GM19463 (cell line): Measurements from ENCODE around the gene PWWP2B.
"Not testable (repeated sequence)": the region's sequence is repeated elsewhere in the genome, so short reads cannot be mapped to it uniquely, and the experiment has no call there.

Experiments used
- ATAC-seq: cut with Tn5 transposase; IDR thresholded peaks from one replicate; pipeline ENCODE4 v1.9.1; 2021; ENCODE audit warnings: mild to moderate bottlenecking, moderate library complexity; ENCODE audit not compliant: unreplicated experiment

The PWWP2B gene

DNA sequence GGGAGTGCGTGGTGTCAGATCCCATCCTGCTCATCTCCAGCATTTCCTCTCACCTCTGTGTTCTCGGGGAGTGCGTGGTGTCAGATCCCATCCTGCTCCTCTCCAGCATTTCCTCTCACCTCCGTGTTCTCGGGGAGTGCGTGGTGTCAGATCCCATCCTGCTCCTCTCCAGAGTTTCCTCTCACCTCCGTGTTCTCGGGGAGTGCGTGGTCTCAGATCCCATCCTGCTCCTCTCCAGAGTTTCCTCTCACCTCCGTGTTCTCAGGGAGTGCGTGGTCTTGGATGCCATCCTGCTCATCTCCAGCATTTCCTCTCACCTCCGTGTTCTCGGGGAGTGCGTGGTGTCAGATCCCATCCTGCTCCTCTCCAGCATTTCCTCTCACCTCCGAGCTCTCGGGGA, 18.0 kb upstream of the PWWP2B start:
- ATAC-seq: not testable (repeated sequence)

DNA sequence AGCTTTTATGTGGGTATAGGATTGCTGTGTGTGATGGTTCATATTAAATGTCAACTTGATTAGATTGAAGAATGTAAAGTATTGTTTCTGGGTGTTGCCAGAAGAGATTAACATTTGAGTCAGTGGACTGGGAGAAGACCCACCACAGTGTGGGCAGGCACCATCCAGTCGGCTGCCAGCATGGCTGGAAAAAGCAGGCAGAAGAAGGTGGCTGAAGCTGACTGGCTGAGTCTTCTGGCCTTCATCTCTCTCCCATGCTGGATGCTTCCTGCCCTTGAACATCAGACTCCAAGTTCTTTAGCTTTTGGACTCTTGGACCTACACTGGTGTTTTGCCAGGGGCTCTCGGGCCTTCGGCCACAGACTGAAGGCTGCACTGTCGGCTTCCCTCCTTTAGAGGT, 16.0 kb upstream of the PWWP2B start:
- ATAC-seq: not testable (repeated sequence)

- no peak for ATAC-seq
Observed at GRCh38 chr10:132381741-132382140, 15.3 kb upstream of the PWWP2B start.

- no peak for ATAC-seq
Observed at GRCh38 chr10:132382231-132382922, 14.6 kb upstream of the PWWP2B start.

- no peak for ATAC-seq
Observed at GRCh38 chr10:132383101-132383500, 13.9 kb upstream of the PWWP2B start.

- no peak for ATAC-seq
Observed at GRCh38 chr10:132383751-132384196, 13.2 kb upstream of the PWWP2B start.

GRCh38 chr10:132384618-132385388, 12.2 kb upstream of the PWWP2B start:
- ATAC-seq: no peak

GRCh38 chr10:132385389-132385667, 11.7 kb upstream of the PWWP2B start:
- no peak for ATAC-seq

DNA sequence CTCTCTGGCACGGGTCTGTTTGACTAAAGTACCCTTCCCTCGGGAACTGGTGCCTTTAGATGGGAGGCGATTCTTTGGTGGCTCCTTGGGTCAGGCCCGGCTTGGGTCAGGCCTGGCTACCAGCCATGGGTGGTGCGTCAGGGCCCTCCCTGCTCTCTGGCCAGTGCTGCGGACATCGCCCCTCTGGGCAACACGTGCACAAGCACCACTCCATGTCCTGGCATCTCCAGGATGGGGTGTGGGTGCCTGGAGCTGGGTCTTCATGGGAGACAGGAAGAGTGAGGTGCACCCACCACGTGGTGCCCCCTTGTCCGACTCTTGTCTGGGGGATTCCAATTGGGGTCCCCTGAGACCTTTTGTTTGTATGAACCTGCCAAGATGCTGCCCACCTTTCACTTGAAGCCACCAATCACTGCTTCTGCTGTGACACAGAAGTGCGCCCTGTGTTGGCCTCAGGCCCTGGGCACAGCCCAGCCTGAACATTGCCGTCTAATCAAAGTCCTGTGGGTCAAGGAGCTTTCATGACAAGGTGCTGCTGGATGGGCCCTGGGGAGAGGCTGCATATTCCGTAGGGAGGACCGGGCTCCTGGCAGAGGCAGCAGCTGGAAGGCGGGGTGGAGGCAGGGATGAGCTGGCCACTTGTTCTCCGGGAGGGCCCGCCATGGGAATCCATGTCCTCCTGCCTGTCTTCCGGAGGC, 11.1 kb upstream of the PWWP2B start:
- ATAC-seq: no peak

GRCh38 chr10:132386419-132386831, 10.6 kb upstream of the PWWP2B start:
- ATAC-seq: no peak

- not testable (repeated sequence) for ATAC-seq
Observed at GRCh38 chr10:132386896-132387295, 10.1 kb upstream of the PWWP2B start.

- ATAC-seq: peak; percentile 64
Observed at GRCh38 chr10:132387764-132388210, 9.2 kb upstream of the PWWP2B start.

GRCh38 chr10:132388891-132389432, 8.0 kb upstream of the PWWP2B start:
- ATAC-seq: no peak

DNA sequence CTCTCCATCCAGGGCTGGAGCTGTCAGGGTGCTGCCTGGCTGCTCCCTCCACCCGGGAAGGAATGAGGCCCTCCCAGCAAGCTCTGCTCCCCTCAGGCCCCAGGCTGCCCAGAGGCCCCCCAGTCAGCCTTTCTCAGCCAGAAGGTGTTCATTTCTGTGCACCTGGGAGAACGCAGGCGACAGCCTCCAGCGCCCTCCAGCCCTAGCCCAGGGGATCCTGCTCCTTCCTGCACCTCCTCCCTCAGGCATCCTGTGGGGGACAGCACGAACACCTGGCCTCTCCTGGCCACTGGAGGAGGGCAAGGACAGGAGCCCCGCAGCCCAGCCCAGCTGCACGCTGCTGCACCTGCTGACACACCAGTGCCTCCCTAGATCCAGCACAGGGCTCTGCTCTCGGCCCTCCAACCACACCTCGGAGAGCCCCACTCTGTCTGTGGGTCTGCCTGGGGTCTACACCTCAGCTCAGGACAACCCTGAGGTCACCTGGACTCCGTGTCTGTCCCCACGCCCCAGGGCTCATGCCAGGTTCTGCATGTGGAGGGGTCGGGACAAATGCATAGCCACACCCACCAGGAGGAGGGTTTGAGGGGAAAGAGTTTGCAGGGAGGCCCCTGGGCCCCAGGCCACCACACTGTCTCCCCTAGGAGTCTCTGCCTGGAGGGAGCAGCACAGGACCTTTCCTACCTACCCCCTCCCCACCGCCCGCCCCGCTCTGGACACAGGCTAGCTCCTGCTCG, 7.4 kb upstream of the PWWP2B start:
- no peak for ATAC-seq

- no peak for ATAC-seq
Observed at GRCh38 chr10:132390170-132390920, 6.7 kb upstream of the PWWP2B start.

GRCh38 chr10:132390921-132391675, 5.9 kb upstream of the PWWP2B start:
- no peak for ATAC-seq

DNA sequence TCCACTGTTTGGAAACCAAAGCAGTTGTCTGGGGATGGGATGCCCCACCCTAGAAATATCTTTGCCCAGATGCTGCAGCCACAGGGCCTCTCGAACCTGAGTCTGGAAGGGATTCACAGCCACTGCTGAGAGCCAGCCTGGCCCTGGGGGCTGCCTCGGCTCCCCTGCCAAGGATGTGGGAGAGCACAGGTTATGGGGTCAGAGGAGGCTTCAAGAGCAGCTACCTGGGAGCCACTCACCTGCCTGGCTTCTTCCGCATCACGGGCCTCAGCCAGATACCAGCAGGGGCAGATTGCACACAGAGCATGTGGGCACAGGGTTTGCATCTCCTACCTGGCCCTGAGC, 5.4 kb upstream of the PWWP2B start:
- no peak for ATAC-seq

GRCh38 chr10:132392184-132392800, 4.7 kb upstream of the PWWP2B start:
- no peak for ATAC-seq
